GM12892 (cell line): ENCODE results near the gene SDC3.

ENCODE experiments used
- POLR2A ChIP-seq: IDR thresholded peaks from 2 replicates; pipeline ENCODE4 v1.6.1; 2011; ENCODE audit warnings: low read depth, low read length, control low read depth
- POLR2AphosphoS5 ChIP-seq: IDR thresholded peaks from 2 replicates; pipeline ENCODE4 v1.6.1; 2011; ENCODE audit warnings: low read depth, low read length, control low read depth

DNA sequence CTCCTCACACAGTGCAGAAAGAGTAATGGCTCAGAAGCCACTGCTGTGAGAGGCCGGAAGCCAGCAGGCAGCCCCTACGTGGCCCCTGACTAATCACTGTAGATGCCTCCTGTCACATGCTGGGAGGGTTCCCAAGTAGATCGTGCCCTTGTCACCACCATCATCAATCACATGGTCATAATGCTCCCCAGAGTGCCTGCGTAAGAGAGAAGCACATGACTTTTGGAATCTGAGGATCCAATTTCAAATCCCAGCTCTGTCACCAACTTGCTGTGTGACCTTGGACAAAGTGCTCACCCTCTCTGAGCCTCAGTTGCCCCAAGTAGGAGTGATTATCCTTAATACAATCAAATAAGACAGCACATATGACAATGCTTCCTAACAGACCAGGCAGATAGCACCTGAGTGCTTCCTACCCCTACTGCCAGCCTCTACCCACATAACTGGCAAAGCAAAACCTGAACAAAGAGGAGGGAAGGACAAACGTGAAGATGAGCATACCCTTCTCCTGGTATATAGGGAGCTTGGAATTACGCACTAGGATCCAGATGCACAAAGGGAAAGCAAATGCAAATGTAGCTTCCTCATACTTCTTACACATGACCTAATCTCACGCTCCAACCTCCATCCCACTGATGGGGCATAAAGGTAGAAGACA lies 65.7 kb downstream of the SDC3 start:
- no peak for TF ChIP-seq POLR2A
- no peak for TF ChIP-seq POLR2AphosphoS5
